Stimulated activated CD8-positive, alpha-beta memory T cell treated with anti-CD3 and anti-CD28 coated beads, Interleukin-12 subunit alpha, Interleukin-12 subunit beta, amount 100 ng/mL, for 24 hours (primary cell): ENCODE results near the gene CTNNA3.
"Not testable (repeated sequence)": the region's sequence is repeated elsewhere in the genome, so short reads cannot be mapped to it uniquely, and the experiment has no call there.

Experiments
- DNase-seq: peaks from one replicate; pipeline ENCODE4 v3.0.0-alpha.2; 2020; ENCODE audit errors: extremely low read depth

Gene CTNNA3

DNA sequence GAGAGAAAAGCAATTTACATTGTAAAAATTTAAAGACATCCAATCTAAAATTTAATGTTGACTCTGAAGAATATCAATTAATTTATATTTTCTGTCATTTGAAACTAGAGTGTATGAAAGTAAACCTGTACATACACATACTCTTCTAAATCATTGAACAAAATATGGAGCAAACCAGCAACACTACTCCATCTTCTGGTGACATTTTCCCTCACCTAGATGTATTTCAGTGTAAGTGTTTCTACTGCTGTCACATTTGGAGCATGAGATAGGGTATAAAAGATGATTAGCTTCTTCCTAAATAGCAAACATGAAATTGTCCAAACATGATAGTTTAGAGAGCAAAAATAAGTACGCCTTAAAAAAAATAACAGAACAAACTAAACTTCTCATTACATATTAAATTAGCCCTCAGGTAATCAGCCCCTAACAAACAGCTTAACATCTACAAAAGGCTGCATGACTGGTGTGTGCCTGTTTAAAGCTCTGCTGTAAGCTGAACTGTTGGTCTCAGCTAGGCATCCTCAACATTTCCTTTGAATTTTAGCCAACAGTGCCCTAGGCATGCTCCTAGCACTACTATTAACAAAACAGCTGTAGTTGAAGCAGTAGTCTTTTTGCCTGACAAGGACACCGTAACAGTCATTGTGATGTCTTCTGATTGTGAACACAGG is 189.8 kb downstream of the CTNNA3 start:
- no peak for DNase-seq

GRCh38 chr10:67492317-67493019 is 203.5 kb downstream of the CTNNA3 start:
- DNase-seq: no peak

DNA sequence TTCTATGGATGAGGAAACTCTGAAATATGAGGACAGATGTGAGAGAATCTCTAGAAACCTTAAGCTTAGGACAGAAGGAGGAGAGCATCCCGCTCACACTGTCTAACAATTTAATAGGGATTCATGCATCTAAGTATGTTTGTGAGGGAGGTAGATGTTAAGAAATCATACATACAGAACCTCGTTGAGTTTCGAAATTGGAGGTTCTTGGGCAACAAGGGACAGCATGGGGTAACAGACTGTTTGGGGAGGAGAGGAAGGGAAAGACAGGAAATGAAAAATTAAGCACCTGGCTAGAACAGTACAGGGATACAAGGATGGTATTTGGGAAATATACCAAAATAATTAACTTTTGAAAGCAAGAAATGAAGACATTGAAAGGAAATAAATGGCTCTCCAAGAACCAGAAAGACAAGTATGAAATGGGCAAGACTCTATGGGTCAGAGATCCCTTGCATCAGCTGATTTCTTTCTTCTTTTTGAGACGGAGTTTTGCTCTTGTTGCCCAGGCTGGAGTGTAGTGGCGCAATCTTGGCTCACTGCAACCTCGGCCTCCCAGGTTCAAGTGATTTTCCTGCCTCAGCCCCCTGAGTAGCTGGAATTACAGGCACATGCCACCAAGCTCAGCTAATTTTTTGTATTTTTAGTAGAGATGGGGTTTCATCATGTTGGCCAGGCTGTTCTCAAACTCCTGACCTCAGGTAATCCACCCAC is 207.9 kb downstream of the CTNNA3 start:
- DNase-seq: no peak

DNA sequence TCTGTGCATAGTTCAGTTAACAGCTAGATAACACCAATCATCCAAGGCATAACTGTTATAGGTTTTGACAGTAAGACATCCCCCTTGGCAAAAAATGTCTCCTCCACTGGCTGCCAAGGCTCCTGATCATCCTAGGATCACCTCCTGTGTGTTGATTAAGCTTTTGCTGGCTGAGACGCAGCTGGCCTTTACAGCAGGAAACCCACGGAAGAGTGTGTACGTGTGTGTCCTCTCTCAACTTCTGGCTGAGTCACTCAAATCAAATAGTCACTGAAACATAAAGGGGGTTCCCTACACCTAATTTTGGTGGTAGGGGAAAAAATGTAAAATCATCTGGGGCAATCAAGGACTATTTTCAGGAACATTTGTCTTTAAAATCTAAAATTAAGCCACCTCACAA is 208.8 kb downstream of the CTNNA3 start:
- no peak for DNase-seq

GRCh38 chr10:67477868-67478267 is 218.1 kb downstream of the CTNNA3 start:
- DNase-seq: no peak

GRCh38 chr10:67476201-67476600 is 219.8 kb downstream of the CTNNA3 start:
- no peak for DNase-seq

- DNase-seq: no peak
These were observed 222.0 kb downstream of the CTNNA3 start for GRCh38 chr10:67473850-67474633.

DNA sequence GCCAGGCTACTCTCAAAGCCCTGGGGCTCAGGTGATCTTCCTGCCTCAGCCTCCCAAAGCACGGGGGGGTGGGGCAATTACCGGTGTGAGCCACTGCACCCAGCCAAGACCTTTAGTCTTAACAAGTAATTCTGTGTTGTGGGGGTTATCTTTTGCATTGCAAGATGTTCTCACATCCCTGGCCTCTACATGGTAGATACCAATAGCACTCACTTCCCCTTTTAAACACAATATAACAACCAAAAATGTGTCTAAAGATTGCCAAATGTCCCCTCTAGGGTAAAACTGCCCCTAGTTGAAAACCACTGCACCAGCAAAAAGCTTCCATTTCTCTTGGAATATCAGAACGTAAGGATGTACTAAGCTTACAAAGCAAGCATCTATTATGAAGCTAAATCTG is 225.0 kb downstream of the CTNNA3 start:
- no peak for DNase-seq

- DNase-seq: no peak
These were observed 231.7 kb downstream of the CTNNA3 start for GRCh38 chr10:67464278-67464677.

DNA sequence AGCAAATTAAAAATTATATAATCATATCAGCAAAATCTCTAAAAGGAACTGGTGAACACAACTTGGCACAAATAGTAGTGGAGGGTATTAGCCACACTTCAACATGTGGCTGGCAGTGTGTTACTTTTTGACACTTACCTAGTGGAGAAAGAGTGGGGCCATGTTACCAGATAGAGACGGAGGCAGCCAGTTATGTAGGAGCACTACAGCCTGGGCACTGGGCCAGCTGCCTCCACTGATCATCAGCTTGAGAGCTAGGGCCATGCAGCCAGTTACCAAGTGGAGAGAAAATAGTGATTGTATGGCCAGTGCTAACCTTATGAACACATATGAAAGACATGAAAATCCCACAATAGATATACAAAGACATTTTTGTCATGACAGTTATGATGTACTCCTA is 243.1 kb downstream of the CTNNA3 start:
- DNase-seq: no peak

DNA sequence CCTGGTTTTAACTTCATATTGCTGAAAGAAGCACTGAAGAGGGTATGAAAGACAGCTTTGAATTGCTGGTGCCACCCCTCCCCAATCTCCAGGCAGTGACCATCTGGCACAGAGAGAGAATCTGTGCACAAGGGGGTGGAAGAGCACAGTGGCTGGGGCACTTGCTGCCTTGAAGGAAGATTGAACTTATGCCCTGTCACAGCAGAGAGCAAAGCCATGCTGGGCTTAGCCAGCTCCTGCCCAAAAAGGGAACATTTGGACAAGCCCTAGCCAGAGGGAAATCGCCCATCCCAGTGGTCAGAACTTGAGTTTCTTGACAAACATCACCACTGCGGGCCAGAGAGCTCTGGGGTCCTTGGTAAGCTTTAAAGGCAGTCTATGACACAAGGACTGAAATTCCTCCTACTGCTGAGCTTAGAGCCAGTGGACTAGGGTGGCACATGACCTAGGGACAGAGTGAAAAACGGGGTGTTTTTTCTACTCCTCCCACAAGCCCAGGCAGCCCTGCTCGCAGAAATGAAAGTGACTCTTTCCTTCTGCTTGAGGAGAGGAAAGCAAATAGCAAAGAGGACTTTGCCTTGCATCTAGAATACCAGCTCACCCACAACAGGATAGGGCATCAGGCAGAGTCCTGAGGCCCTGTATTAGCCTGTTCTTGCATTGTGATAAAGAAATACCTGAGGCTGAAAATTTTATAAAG is 257.2 kb downstream of the CTNNA3 start:
- no peak for DNase-seq

GRCh38 chr10:67433276-67433675 is 262.7 kb downstream of the CTNNA3 start:
- DNase-seq: no peak

- DNase-seq: no peak
These were observed 293.4 kb downstream of the CTNNA3 start for GRCh38 chr10:67402620-67403019.

GRCh38 chr10:67401711-67402110 is 294.3 kb downstream of the CTNNA3 start:
- DNase-seq: no peak

GRCh38 chr10:67386841-67387533 is 309.0 kb downstream of the CTNNA3 start:
- not testable (repeated sequence) for DNase-seq

DNA sequence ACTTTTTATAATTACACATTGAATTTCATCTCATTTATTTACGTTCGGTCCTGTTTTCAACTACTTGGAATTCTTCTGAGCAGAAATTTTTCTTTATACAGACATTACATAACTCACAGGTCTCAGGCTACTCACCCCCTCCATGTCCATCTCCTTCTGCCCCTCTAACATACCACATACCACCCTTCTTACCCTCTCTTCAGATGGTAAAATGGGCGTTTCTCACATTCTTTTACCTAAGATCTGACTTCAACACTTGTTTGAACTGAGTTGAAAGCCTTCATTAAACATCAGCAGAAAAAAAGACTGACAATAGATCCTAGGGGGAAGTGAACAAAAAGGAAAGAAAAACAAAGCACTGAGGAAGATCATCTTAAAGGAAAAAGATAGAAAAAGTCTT is 309.7 kb downstream of the CTNNA3 start:
- DNase-seq: no peak

- no peak for DNase-seq
These were observed 310.4 kb downstream of the CTNNA3 start for GRCh38 chr10:67385566-67385965.

DNA sequence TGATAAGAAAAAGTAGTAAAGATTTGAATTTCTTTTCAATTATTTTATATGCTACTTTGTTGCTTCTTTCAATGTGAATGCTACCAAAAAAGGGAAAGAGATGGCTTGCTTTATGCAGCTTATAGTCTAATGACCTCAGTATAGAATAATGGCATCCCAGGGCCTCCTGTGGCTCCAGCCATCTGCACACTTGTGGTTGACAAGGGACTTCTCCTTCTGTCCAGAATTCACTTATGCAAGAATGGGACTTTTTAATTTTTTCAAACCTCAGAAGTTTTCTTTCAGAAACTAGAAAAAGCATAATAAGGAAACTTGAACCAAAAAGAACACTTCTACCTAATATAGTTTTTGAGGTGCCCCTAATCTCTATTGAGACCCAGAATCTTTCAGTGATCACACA is 310.9 kb downstream of the CTNNA3 start:
- no peak for DNase-seq

- DNase-seq: no peak
These were observed 364.7 kb downstream of the CTNNA3 start for GRCh38 chr10:67331121-67331910.
